K562 (cell line): ENCODE measurements around the gene ENTR1. TPM values are rescaled to one million over a fixed set of nuclear protein-coding genes. Genes with fewer than 3 reads are reported as not detected.
A peak's percentile ranks its signal among the peaks of the same experiment; 100 is the strongest.

Experiments
- ATF6 ChIP-seq: sonication (generic); formaldehyde crosslinking; IDR thresholded peaks from 2 replicates; pipeline ENCODE4 v1.4.0; 2020; ENCODE audit warnings: mild to moderate bottlenecking, missing genetic modification reagents
- FOS ChIP-seq: IDR thresholded peaks from 3 replicates; pipeline ENCODE4 v1.6.1; 2011; ENCODE audit not compliant: insufficient read length; ENCODE audit errors: extremely low read depth
- FOXP1 ChIP-seq: sonication (generic); formaldehyde crosslinking; IDR thresholded peaks from 2 replicates; pipeline ENCODE4 v1.8.0; 2022; ENCODE audit warnings: mild to moderate bottlenecking, missing genetic modification reagents
- RERE ChIP-seq: sonication (generic); formaldehyde crosslinking; IDR thresholded peaks from 2 replicates; pipeline ENCODE4 v1.8.0; 2023; ENCODE audit warnings: missing genetic modification reagents, mild to moderate bottlenecking, borderline replicate concordance
- RNF2 ChIP-seq: sonication (generic); IDR thresholded peaks from 2 replicates; pipeline ENCODE4 v1.6.1; 2016
- RNF219 ChIP-seq: fragments of 250-450 bp; sonication (Bioruptor Pico); IDR thresholded peaks from 2 replicates; pipeline ENCODE4 v1.5.0; 2022; ENCODE audit warnings: mild to moderate bottlenecking
- TCF3 ChIP-seq: sonication (generic); formaldehyde crosslinking; IDR thresholded peaks from 2 replicates; pipeline ENCODE4 v1.4.0; 2020; ENCODE audit warnings: mild to moderate bottlenecking, missing genetic modification reagents
- VEZF1 ChIP-seq: fragments of 200-800 bp; sonication (Bioruptor generic); IDR thresholded peaks from 2 replicates; pipeline ENCODE4 v1.6.1; 2017; ENCODE audit warnings: missing genetic modification characterization, missing compliant biosample characterization
- ZHX1 ChIP-seq: fragments of 150-350 bp; conservative IDR thresholded peaks from 2 replicates; pipeline ENCODE4 v1.6.1; 2014; ENCODE audit warnings: low read length
- ZNF263 ChIP-seq: sonication (generic); formaldehyde crosslinking; IDR thresholded peaks from 2 replicates; pipeline ENCODE4 v1.8.0; 2022; ENCODE audit warnings: mild to moderate bottlenecking, missing genetic modification reagents, borderline replicate concordance
- ZNF764 ChIP-seq: fragments of 250-450 bp; sonication (Bioruptor Pico); IDR thresholded peaks from 2 replicates; pipeline ENCODE4 v1.4.0; 2020; ENCODE audit warnings: low read depth, mild to moderate bottlenecking, moderate library complexity
- polyA plus RNA-seq, 8 experiments: library from polyadenylated mRNA; depleted of rRNA in 4 of 8; stranded (reverse) in 5 of 8; unstranded in 3 of 8; fragments of >200 nt; fragmentation: Nextera tagmentation in 2 of 8; fragmentation: Illumina TruSeq in 1 of 8; extraction: Ambion mirVana in 2 of 8; extraction: Trizol in 1 of 8; gene quantifications; 2 replicates each; pipeline versions ENCODE4 v1.2.1 to v1.2.3, GENCODE V29; 2011 to 2014; ENCODE audit warnings: inconsistent platforms in 1 of 8, missing spikeins in 1 of 8
- total RNA-seq, 7 experiments: library from RNA; depleted of rRNA in 6 of 7; stranded (reverse); fragments of >200 nt in 6 of 7; fragmentation: Illumina TruSeq in 2 of 7; extraction: Trizol in 2 of 7; gene quantifications; 2 replicates each; pipeline versions ENCODE4 v1.2.1 to v1.2.3, GENCODE V29; 2011 to 2021; ENCODE audit warnings: low replicate concordance in 1 of 7

The ENTR1 gene
- total and polyA plus RNA-seq, 9 of the 15 experiments (the other 6 are each of a cell fraction or from before 2014, with no cell fraction given) = 6.7 to 106 (median 72.6) TPM

- TF ChIP-seq ATF6 (CRISPR knock-in tag) (peak; percentile 63; the same call in 1 of the 2 replicates), RNF219 (CRISPR knock-in tag) (peak; percentile 81; the same call in 1 of the 2 replicates), TCF3 (peak; percentile 46; the same call in 1 of the 2 replicates), ZHX1 (peak; percentile 64; the same call in 1 of the 2 replicates), VEZF1 (peak; percentile 75), RERE (CRISPR knock-in tag) (0 out of 2 replicates have a peak, but pooled peaks have one; percentile 28), FOS (no peak), RNF2 (peak; percentile 91; the same call in 1 of the 2 replicates), FOXP1 (CRISPR knock-in tag) (peak; percentile 90; the same call in 1 of the 2 replicates), ZNF263 (peak; percentile 84), ZNF764 (CRISPR knock-in tag) (0 out of 2 replicates have a peak, but pooled peaks have one; percentile 60)
Observed at GRCh38 chr9:136363106-136363948, 47.1 kb downstream of the ENTR1 start, which contains the start of gene DNLZ (continued).
